Keratinocyte (primary cell): Measurements from ENCODE around the gene SLC16A13. TPM values are rescaled to one million over a fixed set of nuclear protein-coding genes. Genes with fewer than 3 reads are reported as not detected.
A peak's percentile ranks its signal among the peaks of the same experiment; 100 is the strongest.

Experiments used
- DNase-seq: peaks from one replicate; pipeline ENCODE4 v3.0.0-alpha.2; 2011; ENCODE audit warnings: low read depth, missing footprints, low spot score
- FAIRE-seq: peaks from 2 replicates; lab custom pipeline; 2011; peaks lifted over from hg19 to GRCh38; lab: Jason Lieb, UNC
- H2AFZ ChIP-seq: 2 replicates; pipeline ENCODE4 v1.6.0; 2012; ENCODE audit warnings: low read length, control low read depth, inconsistent platforms; ENCODE audit not compliant: control insufficient read depth
- H3K27ac ChIP-seq: 2 replicates; pipeline ENCODE4 v1.5.1; 2011; ENCODE audit warnings: low read length; ENCODE audit not compliant: control insufficient read depth, insufficient read depth
- H3K27me3 ChIP-seq: 3 replicates; pipeline ENCODE4 v1.6.0; 2011; ENCODE audit warnings: low read length; ENCODE audit not compliant: control insufficient read depth, insufficient read depth; ENCODE audit errors: extremely low read depth
- H3K36me3 ChIP-seq, 2 experiments: 2 replicates in 1 of 2; 3 replicates in 1 of 2; pipeline ENCODE4 v1.5.1; 2011; ENCODE audit warnings: low read length in 2 of 2, mild to moderate bottlenecking in 1 of 2; ENCODE audit not compliant: control insufficient read depth in 2 of 2, insufficient read depth in 2 of 2; ENCODE audit errors: extremely low read depth in 1 of 2
- H3K4me1 ChIP-seq: 3 replicates; pipeline ENCODE4 v1.5.1; 2011; ENCODE audit warnings: low read length; ENCODE audit not compliant: control insufficient read depth, insufficient read depth; ENCODE audit errors: extremely low read depth
- H3K4me2 ChIP-seq: 3 replicates; pipeline ENCODE4 v1.6.0; 2011; ENCODE audit warnings: low read depth, low read length; ENCODE audit not compliant: control insufficient read depth, insufficient read depth; ENCODE audit errors: extremely low read depth
- H3K4me3 ChIP-seq, 3 experiments: fragments of 200-600 bp in 1 of 3; sonication (generic) in 1 of 3; 2 replicates in 2 of 3; 3 replicates in 1 of 3; pipeline ENCODE4 v1.5.1; 2011 to 2016; ENCODE audit warnings: low read length in 3 of 3, mild to moderate bottlenecking in 3 of 3, control low read depth in 2 of 3, inconsistent platforms in 1 of 3, low read depth in 1 of 3, mixed read lengths in 1 of 3, mixed run types in 1 of 3, moderate library complexity in 1 of 3; ENCODE audit not compliant: control insufficient read depth in 2 of 3, insufficient read depth in 2 of 3; ENCODE audit errors: extremely low read depth in 1 of 3
- H3K79me2 ChIP-seq: 2 replicates; pipeline ENCODE4 v1.6.0; 2012; ENCODE audit warnings: low read length; ENCODE audit not compliant: control insufficient read depth, insufficient read depth
- H3K9ac ChIP-seq: 3 replicates; pipeline ENCODE4 v1.6.0; 2011; ENCODE audit warnings: low read length; ENCODE audit not compliant: control insufficient read depth, insufficient read depth; ENCODE audit errors: extremely low read depth
- H3K9me1 ChIP-seq: 3 replicates; pipeline ENCODE4 v1.6.0; 2011; ENCODE audit warnings: low read length; ENCODE audit not compliant: control insufficient read depth, insufficient read depth; ENCODE audit errors: extremely low read depth
- H3K9me3 ChIP-seq: 2 replicates; pipeline ENCODE4 v1.5.1; 2012; ENCODE audit warnings: low read depth, low read length; ENCODE audit not compliant: control insufficient read depth
- H4K20me1 ChIP-seq: 3 replicates; pipeline ENCODE4 v1.6.0; 2011; ENCODE audit warnings: low read length; ENCODE audit not compliant: control insufficient read depth, insufficient read depth; ENCODE audit errors: extremely low read depth
- CTCF ChIP-seq, 3 experiments: IDR thresholded peaks in 1 of 3; conservative IDR thresholded peaks in 1 of 3; optimal IDR thresholded peaks in 1 of 3; 2 replicates in 2 of 3; 3 replicates in 1 of 3; pipeline versions ENCODE3 to v1.5.1; 2011; ENCODE audit warnings: low read length in 3 of 3, mild to moderate bottlenecking in 3 of 3, moderate library complexity in 2 of 3, control low read depth in 1 of 3, inconsistent platforms in 1 of 3; ENCODE audit not compliant: insufficient read depth in 2 of 3; ENCODE audit errors: extremely low read depth in 1 of 3
- EZH2 ChIP-seq: IDR thresholded peaks from one replicate; pipeline ENCODE4 v1.6.1; 2012; ENCODE audit warnings: inconsistent platforms, mild to moderate bottlenecking, low read length, moderate library complexity
- dilution Hi-C: fragments of 300-500 bp; cut with MboI; formaldehyde crosslinking; loops from one replicate; pipeline ENCODE4 v1.7.0; 2020; ENCODE audit warnings: low sequenced_read_pairs; ENCODE audit not compliant: extremely low pct_ligation_motif_present
- polyA plus RNA-seq, 5 experiments: library from polyadenylated mRNA; depleted of rRNA in 3 of 5; stranded (reverse) in 3 of 5; stranded (forward) in 1 of 5; unstranded in 1 of 5; fragments of >200 nt; gene quantifications; 1 replicate in 1 of 5; 2 replicates in 3 of 5; 3 replicates in 1 of 5; pipeline versions ENCODE4 v1.2.1 to v1.2.3, GENCODE V29; 2011 to 2012; ENCODE audit warnings: missing spikeins in 2 of 5, low read depth in 1 of 5, low replicate concordance in 1 of 5

SLC16A13 gene
- polyA plus RNA-seq, 1 donor (not counting 4 experiments of a cell fraction or from before 2014, with no cell fraction given): 2.7 TPM

GRCh38 chr17:7034955-7035590 lies 742 bp upstream of the SLC16A13 start:
- Histone ChIP-seq H3K4me1 (peaks cover 10% of the 10 kb centered on the region), H3K36me3 (no peaks in the 10 kb centered on the region), H3K79me2 (peaks cover 4% of the 10 kb centered on the region), H3K4me2 (peak overlapping the region; percentile 90), H3K27me3 (no peaks in the 10 kb centered on the region), H3K27ac (peak overlapping the region; percentile 74), H3K9ac (peak overlapping the region; percentile 73), H3K9me3 (no peaks in the 10 kb centered on the region), H4K20me1 (no peaks in the 10 kb centered on the region), H2AFZ (peak overlapping the region; percentile 87), H3K4me3 (peak overlapping the region; percentile 77 to 97 (median 85)), H3K9me1 (peaks cover 2% of the 10 kb centered on the region)
- FAIRE-seq: no peak
- no peak for DNase-seq
- dilution Hi-C loops: no loop called here
- TF ChIP-seq CTCF (optimal IDR thresholded peaks at IDR 0.05 in 1 of 3, IDR thresholded peaks at IDR 0.05 in 1 of 3, conservative IDR thresholded peaks at IDR 0.05 in 1 of 3; ENCODE audit: extremely low read depth in 1 of 3, insufficient read depth in 2 of 3, low read length in 3 of 3) (no peak), EZH2 (no peak)

- dilution Hi-C loops: no loop called here
- no peak overlapping the region for H2AFZ ChIP-seq
- H3K4me1 ChIP-seq: peaks cover 15% of the 10 kb centered on the region
- peaks cover 12% of the 10 kb centered on the region for H3K27me3 ChIP-seq
- peaks cover 4% of the 10 kb centered on the region for H3K79me2 ChIP-seq
- FAIRE-seq (no peak), DNase-seq (no peak)
- H3K9me3 ChIP-seq: no peaks in the 10 kb centered on the region
- no peak overlapping the region for H3K4me2 ChIP-seq
- H4K20me1 ChIP-seq: no peaks in the 10 kb centered on the region
- no peak overlapping the region for H3K4me3 ChIP-seq
- H3K9ac ChIP-seq: no peak overlapping the region
- TF ChIP-seq EZH2 (no peak), CTCF (optimal IDR thresholded peaks at IDR 0.05 in 1 of 3, IDR thresholded peaks at IDR 0.05 in 1 of 3, conservative IDR thresholded peaks at IDR 0.05 in 1 of 3; ENCODE audit: extremely low read depth in 1 of 3, insufficient read depth in 2 of 3, low read length in 3 of 3) (no peak)
- no peak overlapping the region for H3K27ac ChIP-seq
- H3K9me1 ChIP-seq: peaks cover 2% of the 10 kb centered on the region
- H3K36me3 ChIP-seq: no peaks in the 10 kb centered on the region
Observed at GRCh38 chr17:7038025-7038862, 2.4 kb downstream of the SLC16A13 start.
